Activated CD8-positive, alpha-beta T cell treated with anti-CD3 and anti-CD28 coated beads for 36 hours (primary cell): ENCODE measurements around the gene AKAP5. TPM values are rescaled to one million over a fixed set of nuclear protein-coding genes. Genes with fewer than 3 reads are reported as not detected.

Experiments
- ATAC-seq: fragments of 200-7000 bp; cut with Tn5 transposase; one replicate; pipeline ENCODE4 v1.10.0; 2021; ENCODE audit warnings: mild to moderate bottlenecking, moderate library complexity
- CTCF ChIA-PET: fragments of 350-600 bp; sonication (Branson Sonifier 250); formaldehyde crosslinking; loops from one replicate; lab custom pipeline; 2021; ENCODE audit warnings: antibody characterized with exemption; lab: Charles Lee
- POLR2A ChIA-PET: fragments of 350-600 bp; sonication (Branson Sonifier 250); formaldehyde crosslinking; loops from one replicate; lab custom pipeline; 2021; ENCODE audit warnings: antibody characterized with exemption; lab: Charles Lee
- DNase-seq: peaks from one replicate; pipeline ENCODE4 v3.0.0-alpha.2; 2020
- H3K27ac Mint-ChIP-seq: one replicate; pipeline ENCODE4 v1.8.0; 2021; ENCODE audit warnings: mild to moderate bottlenecking, mixed read lengths
- H3K27me3 Mint-ChIP-seq: one replicate; pipeline ENCODE4 v1.8.0; 2021; ENCODE audit warnings: mixed read lengths
- H3K36me3 Mint-ChIP-seq: one replicate; pipeline ENCODE4 v1.8.0; 2021; ENCODE audit warnings: low read depth, mixed read lengths
- H3K4me1 Mint-ChIP-seq: one replicate; pipeline ENCODE4 v1.8.0; 2021; ENCODE audit warnings: low read depth, mixed read lengths
- H3K4me3 Mint-ChIP-seq: one replicate; pipeline ENCODE4 v1.8.0; 2021; ENCODE audit warnings: mild to moderate bottlenecking, moderate library complexity, mixed read lengths
- H3K9me3 Mint-ChIP-seq: one replicate; pipeline ENCODE4 v1.8.0; 2021; ENCODE audit warnings: mixed read lengths
- intact Hi-C: fragments of 100-400 bp; cut with micrococcal nuclease; formaldehyde crosslinking; loops from one replicate; pipeline ENCODE4 v1.10.0; 2022
- total RNA-seq, 2 experiments: library from RNA; stranded (reverse); gene quantifications; one replicate each; pipeline ENCODE4 v1.2.3, GENCODE V29; 2021
- TF ChIP-seq, protein P1 (sequence below): fragments of 200-600 bp; IDR thresholded peaks from one replicate; pipeline ENCODE4 v1.8.0; 2022; ENCODE audit warnings: antibody characterized with exemption, mild to moderate bottlenecking

AKAP5 gene
- total RNA-seq, 2 experiments from 2014 or later, result 1.3 to 1.6 TPM

DNA sequence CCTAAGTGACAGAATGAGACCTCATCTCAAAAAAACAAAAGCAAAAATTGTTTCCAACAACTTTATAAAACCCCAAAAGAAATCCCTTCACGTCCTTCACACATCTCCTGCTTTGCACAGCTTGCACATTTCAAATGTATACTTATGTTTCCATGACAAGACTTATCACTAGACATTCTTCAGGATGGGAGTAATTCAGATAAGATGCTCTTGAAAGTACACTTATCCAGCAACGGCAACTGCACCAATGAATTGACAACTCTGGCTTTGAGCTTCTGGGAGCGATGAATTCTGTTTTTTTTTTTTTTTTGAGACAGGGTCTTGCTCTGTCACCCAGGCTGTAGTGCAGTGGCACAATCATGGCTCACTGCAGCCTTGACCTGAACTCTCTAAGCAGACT is 30.8 kb upstream of the AKAP5 start:
- peaks cover 72% of the 10 kb centered on the region for H3K36me3 Mint-ChIP-seq
- CTCF ChIA-PET, result interaction anchor here (1.4 to 3.0 kb wide), 3 partner anchors 44 to 81 kb away, joined by 3 to 8 read pairs (median 8); no protein-coding TSS in a partner anchor

DNA sequence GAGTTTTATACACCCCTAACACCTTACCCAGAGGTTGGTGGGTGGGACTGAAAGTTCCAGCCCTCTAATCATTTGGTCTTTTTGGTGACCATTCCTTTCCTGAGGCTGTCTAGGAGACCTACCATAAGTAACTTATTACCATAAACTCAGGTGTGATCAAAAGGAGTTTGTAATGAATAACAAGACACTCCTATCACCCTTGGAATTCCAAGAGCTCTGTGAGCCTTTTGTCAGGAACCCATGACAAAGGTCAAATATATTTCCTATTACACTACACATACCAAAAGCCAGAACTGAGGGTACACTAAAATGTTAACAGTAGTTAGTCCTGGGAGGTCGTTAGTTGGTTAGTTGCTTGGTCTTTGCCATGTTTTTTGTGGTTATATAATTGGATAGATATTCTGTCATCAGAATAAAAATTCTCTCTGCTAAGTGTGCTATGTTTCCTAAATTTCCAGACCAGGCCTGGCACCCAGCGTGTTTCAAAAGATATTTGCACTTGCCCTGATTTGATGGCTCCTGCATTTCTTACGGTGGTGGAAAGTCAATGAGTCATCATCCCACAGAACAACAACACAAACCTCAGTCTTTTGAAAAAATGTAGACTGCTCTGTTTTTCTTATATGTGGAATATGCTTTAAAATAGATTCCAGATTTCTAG is 27.0 kb upstream of the AKAP5 start:
- ATAC-seq (peak; percentile 62), DNase-seq (no peak)
- Mint-ChIP-seq H3K27ac (peak overlapping the region; percentile 50), H3K27me3 (no peaks in the 10 kb centered on the region), H3K9me3 (no peaks in the 10 kb centered on the region), H3K4me3 (no peak overlapping the region), H3K4me1 (peaks cover 16% of the 10 kb centered on the region), H3K36me3 (peaks cover 73% of the 10 kb centered on the region)
- POLR2A ChIA-PET, result interaction anchor here (1.6 kb wide), 1 partner anchor 51 kb away, joined by 3 read pairs; no protein-coding TSS in a partner anchor
- CTCF ChIA-PET, result interaction anchor here (0.6 to 3.5 kb wide), 2 partner anchors 8 to 42 kb away, joined by 4 to 31 read pairs; no protein-coding TSS in a partner anchor
- TF ChIP-seq, protein P1, sequence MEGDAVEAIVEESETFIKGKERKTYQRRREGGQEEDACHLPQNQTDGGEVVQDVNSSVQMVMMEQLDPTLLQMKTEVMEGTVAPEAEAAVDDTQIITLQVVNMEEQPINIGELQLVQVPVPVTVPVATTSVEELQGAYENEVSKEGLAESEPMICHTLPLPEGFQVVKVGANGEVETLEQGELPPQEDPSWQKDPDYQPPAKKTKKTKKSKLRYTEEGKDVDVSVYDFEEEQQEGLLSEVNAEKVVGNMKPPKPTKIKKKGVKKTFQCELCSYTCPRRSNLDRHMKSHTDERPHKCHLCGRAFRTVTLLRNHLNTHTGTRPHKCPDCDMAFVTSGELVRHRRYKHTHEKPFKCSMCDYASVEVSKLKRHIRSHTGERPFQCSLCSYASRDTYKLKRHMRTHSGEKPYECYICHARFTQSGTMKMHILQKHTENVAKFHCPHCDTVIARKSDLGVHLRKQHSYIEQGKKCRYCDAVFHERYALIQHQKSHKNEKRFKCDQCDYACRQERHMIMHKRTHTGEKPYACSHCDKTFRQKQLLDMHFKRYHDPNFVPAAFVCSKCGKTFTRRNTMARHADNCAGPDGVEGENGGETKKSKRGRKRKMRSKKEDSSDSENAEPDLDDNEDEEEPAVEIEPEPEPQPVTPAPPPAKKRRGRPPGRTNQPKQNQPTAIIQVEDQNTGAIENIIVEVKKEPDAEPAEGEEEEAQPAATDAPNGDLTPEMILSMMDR, result no peak
- intact Hi-C loops, result no loop called here

More for the DNA sequence above, 30.8 kb upstream of the AKAP5 start:
- Mint-ChIP-seq H3K4me3 (no peak overlapping the region), H3K4me1 (peaks cover 16% of the 10 kb centered on the region), H3K9me3 (no peaks in the 10 kb centered on the region), H3K27ac (no peak overlapping the region), H3K27me3 (no peaks in the 10 kb centered on the region)
- POLR2A ChIA-PET, result interaction anchor here (0.9 kb wide), 1 partner anchor 11 kb away, joined by 3 read pairs; no protein-coding TSS in a partner anchor
- no peak for DNase-seq
- intact Hi-C loops, result no loop called here
- ATAC-seq, result no peak
- TF ChIP-seq, protein P1, result no peak

DNA sequence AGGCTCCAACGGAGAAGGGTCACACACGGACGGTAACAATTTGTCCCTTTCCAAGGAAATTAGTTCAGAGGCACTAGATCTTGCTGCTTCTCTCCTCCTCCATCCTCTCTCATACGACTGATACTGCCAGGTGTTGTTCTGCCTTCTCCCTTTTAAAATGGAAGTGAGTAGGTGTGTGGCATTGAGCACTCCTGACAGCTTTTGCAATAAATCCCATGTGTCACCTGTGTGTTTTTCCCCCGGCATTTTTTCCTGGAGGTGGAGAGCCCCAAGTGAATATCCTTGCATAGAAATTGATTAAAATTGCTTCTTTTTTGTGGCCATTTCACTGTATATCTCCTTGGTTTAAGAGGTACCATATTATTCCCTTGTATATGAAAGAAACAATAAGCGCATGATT is 26.2 kb upstream of the AKAP5 start:
- ATAC-seq (no peak), DNase-seq (no peak)
- CTCF ChIA-PET, result interaction anchor here (0.6 to 3.5 kb wide), 3 partner anchors 9 to 43 kb away, joined by 4 to 31 read pairs (median 4); no protein-coding TSS in a partner anchor
- Mint-ChIP-seq H3K4me1 (peaks cover 23% of the 10 kb centered on the region), H3K27me3 (no peaks in the 10 kb centered on the region), H3K27ac (peak overlapping the region; percentile 5), H3K9me3 (no peaks in the 10 kb centered on the region), H3K4me3 (no peak overlapping the region), H3K36me3 (peaks cover 75% of the 10 kb centered on the region)
- intact Hi-C loops, result no loop called here
- TF ChIP-seq, protein P1, result no peak
- POLR2A ChIA-PET, result interaction anchor here (1.6 kb wide), 1 partner anchor 52 kb away, joined by 3 read pairs; no protein-coding TSS in a partner anchor

DNA sequence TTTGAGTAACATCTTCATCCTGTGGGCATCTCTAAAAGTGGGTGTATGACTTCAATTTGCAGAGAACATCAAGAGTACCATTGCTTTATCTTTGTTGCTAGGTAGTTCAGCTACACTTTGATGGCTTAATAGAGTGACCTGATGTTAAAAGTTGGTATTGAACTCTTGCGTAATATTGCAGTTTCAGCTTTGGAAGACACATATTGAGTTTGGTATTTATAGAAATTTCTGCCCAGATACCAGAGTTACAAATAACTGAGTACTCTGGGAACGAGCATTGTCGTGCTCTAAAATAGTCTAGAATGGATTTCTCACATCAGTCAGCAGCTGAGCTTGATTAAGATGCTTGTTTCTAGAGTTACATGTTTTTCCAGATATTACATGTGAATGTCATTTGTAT is 24.8 kb upstream of the AKAP5 start:
- ATAC-seq (no peak), DNase-seq (no peak)
- no peak overlapping the region for H3K4me3 Mint-ChIP-seq
- intact Hi-C loops, result no loop called here
- H3K27me3 Mint-ChIP-seq, result no peaks in the 10 kb centered on the region
- ChIA-PET POLR2A (no interaction called here), CTCF (interaction anchor here (0.9 to 3.5 kb wide), 4 partner anchors 9 to 70 kb away, joined by 3 to 31 read pairs (median 4); no protein-coding TSS in a partner anchor)
- H3K27ac Mint-ChIP-seq, result no peak overlapping the region
- H3K36me3 Mint-ChIP-seq, result peaks cover 76% of the 10 kb centered on the region
- TF ChIP-seq, protein P1, result no peak
- no peaks in the 10 kb centered on the region for H3K9me3 Mint-ChIP-seq
- H3K4me1 Mint-ChIP-seq, result peaks cover 36% of the 10 kb centered on the region
